Cardiac fibroblast (primary cell): ENCODE measurements around the gene TGIF2.
A peak's percentile ranks its signal among the peaks of the same experiment; 100 is the strongest.

Source experiments
- DNase-seq, 2 donors: peaks; one replicate each; pipeline versions ENCODE4 v3.0.0 to v3.0.0-alpha.2; 2010; ENCODE audit warnings: low read depth in 2 of 2
- H3K4me3 ChIP-seq, 2 donors: replicated peaks in 1 of 2; 1 replicate in 1 of 2; 2 replicates in 1 of 2; pipeline ENCODE4 v1.5.1; 2011; ENCODE audit warnings: low read depth in 2 of 2, low read length in 2 of 2, mild to moderate bottlenecking in 2 of 2, moderate library complexity in 1 of 2
- TF ChIP-seq, protein P1 (sequence below): IDR thresholded peaks from one replicate; pipeline ENCODE4 v1.5.1; 2011; ENCODE audit warnings: low read depth, mild to moderate bottlenecking, low read length, inconsistent platforms

The TGIF2 gene

DNA sequence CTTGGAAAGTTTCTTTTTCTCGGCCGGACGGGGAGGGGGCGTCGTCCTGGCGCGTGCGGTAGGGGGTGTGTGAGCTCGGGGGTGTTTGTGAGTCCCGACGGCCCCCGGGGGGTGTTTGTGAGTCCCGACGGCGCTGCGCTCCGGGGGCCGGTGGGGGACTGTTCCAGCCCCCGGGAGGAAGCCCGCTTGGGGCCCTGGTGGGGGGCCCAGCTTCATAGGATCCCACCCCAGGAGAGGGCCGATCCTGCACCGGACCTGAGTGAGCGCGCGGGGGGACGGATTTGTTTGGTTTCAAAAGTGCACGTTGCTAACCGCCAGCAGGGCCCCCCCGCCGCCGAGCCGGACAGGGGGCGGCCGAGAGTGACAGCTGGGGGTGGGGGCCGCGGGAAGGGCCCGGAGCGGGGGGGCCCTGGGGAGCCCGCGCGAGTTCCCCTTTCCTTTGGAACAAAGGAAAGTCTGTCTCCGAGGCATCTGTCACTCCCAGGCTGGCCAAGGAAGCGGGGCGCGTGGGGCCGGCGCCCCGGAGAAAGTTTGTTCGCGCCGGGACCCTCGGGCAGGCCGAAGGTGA, 485 bp downstream of the TGIF2 start:
- peak overlapping the region; percentile 64 to 85 for H3K4me3 ChIP-seq
- DNase-seq = peak in 1 of 2 donors; percentile 14
- TF ChIP-seq, protein P1, sequence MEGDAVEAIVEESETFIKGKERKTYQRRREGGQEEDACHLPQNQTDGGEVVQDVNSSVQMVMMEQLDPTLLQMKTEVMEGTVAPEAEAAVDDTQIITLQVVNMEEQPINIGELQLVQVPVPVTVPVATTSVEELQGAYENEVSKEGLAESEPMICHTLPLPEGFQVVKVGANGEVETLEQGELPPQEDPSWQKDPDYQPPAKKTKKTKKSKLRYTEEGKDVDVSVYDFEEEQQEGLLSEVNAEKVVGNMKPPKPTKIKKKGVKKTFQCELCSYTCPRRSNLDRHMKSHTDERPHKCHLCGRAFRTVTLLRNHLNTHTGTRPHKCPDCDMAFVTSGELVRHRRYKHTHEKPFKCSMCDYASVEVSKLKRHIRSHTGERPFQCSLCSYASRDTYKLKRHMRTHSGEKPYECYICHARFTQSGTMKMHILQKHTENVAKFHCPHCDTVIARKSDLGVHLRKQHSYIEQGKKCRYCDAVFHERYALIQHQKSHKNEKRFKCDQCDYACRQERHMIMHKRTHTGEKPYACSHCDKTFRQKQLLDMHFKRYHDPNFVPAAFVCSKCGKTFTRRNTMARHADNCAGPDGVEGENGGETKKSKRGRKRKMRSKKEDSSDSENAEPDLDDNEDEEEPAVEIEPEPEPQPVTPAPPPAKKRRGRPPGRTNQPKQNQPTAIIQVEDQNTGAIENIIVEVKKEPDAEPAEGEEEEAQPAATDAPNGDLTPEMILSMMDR = no peak

DNA sequence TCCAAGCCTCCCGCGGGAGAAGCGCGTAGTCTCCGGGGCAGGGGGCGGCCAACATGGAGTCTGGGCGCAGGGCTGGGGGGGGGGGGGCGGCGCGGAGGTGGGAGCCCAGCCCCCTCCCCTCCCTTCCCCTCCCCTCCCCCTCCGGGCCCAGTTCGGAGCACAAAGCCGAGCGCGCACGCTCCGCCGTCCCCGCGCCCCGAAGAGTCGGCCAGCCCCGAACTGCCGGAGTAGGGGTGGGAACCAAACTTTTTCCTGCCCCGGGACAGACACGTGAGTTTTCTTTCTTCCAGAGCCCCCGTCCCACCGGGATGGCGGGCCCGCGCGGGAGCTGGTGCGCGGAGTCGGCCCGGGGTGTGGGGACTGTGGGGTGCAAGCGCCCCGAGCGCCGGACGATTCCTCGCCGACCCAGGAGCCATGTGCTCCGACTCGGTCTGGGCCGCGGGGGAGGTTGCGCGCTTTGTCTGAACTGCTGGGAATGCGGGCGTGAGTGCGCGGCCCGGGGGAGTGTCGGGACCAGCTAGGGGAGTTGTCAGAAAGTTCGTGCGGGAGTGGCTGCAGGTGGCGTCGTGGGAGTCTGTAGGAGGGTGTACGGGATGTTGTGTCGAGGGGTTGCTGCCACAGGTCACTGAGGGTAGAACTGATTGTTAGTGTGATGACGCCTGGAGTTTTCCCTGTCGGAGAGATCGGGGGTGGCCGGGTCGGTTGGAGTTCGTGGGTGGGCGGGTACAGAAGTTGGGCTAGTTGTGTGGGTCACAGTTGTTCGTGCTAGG, 1.2 kb downstream of the TGIF2 start:
- peak; percentile 49 to 62 for DNase-seq
- peak overlapping the region; percentile 64 to 85 for H3K4me3 ChIP-seq
- TF ChIP-seq, protein P1 = no peak

DNA sequence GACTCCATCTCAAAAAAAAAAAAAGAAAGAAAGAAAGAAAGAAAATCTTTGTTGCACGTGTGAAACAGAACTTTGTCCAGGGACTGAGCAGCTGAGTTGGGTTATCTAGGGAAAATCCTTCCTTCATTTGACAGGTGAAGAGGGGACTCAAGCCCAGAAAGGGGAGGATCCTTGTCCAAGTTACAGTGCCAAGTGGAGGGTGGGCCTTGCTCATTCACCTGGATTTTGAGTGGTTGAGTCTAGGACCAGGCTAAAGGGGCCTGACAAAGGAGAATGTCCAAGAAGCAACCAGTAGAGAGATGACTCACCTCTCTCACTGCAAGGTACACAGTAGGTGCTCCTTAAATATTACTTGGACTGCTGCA, 2.7 kb downstream of the TGIF2 start:
- no peak for DNase-seq
- H3K4me3 ChIP-seq = no peak overlapping the region
- TF ChIP-seq, protein P1 = no peak

DNA sequence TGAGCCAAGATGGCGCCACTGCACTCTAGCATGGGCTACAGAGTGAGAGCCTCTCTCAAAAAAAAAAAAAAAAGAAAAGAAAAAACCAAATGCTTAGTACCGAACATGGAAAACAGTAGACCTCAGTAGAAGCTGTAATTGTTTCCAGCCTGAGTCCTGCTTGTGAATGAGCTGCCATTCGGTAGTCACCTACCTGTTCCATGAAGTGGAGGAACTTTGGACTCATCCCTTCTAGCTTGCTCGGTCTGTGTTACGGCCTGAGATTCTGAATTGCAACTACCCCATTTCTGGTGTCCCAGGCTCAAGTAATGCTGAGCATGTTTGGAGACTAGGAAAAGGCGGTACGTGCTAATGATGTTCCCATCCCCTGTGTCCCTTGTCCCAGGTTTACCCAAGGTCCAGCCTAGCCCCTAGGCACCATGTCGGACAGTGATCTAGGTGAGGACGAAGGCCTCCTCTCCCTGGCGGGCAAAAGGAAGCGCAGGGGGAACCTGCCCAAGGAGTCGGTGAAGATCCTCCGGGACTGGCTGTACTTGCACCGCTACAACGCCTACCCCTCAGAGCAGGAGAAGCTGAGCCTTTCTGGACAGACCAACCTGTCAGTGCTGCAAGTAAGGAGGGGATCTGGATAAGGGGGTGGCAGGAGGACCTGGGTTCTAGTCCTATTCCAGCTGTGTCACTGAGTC, 5.1 kb downstream of the TGIF2 start:
- no peak for DNase-seq
- TF ChIP-seq, protein P1 = no peak
- no peak overlapping the region for H3K4me3 ChIP-seq

DNA sequence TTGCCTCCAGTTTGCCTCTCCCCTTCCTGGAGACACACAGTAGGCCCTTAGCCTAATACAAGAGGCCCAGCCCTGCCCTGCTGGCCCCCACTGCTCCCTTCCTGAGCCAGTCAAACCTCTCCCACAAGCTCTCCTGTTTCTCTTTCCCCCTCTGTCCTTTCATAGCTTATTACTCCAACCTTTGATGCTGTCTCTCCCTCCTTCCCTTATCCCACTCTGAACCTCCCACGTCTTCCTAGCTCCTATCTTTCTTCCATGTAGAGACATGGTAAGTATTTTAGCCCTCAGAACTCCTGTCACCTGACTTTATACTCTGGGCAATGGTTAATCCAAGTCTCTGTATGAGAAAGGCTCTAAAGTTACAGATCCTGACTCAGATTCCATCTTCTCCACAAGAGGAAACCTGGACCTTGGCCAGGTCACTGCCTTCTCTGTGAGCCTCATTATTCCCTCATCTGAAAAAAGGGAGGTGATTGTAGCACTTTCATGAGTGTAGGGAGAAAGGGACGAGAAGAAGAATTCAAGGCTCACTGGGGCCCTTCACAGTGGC, 6.7 kb downstream of the TGIF2 start:
- peak; percentile 18 to 24 for DNase-seq
- TF ChIP-seq, protein P1 = no peak
- no peak overlapping the region for H3K4me3 ChIP-seq

DNA sequence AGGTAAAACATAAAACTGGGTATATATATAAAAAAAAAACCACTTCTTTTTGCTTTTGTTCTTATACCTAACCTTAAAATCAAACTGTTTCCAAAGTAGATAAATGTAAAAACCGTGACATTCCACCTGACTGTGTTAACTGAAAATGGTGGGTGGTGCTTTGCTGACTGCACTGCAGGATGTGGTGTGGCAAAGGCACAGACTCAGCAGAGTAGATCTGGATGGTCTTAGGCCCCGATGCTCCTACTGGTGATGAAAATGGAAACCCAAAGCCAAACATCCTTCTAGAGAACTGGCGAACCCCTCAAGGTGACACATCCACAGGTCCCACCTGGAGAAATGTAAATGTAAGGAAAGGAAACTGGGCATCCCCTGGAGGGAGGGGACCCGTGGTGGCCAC, 8.9 kb downstream of the TGIF2 start:
- no peak for DNase-seq
- TF ChIP-seq, protein P1 = no peak
- no peak overlapping the region for H3K4me3 ChIP-seq
